Body of pancreas (tissue), 4 donors: ENCODE measurements around the gene DISP3.

Experiments
- CTCF ChIP-seq, 7 experiments: fragments of 450-650 bp in 4 of 7; fragments of 200-600 bp in 3 of 7; sonication (generic) in 3 of 7; IDR thresholded peaks; one replicate each; pipeline ENCODE4 v1.5.1; 2016 to 2019; ENCODE audit warnings: antibody characterized with exemption in 7 of 7
- POLR2A ChIP-seq, 3 donors: fragments of 450-650 bp; IDR thresholded peaks; one replicate each; pipeline ENCODE4 v1.6.1; 2016; ENCODE audit warnings: antibody characterized with exemption in 3 of 3, mild to moderate bottlenecking in 2 of 3

- TF ChIP-seq CTCF (IDR thresholded peaks at IDR 0.05) (no peak), POLR2A (IDR thresholded peaks at IDR 0.05) (no peak)
Observed at GRCh38 chr1:11569551-11569950, 90.6 kb downstream of the DISP3 start.
